Panc1 (cell line): Measurements from ENCODE around the gene DDI2. TPM values are rescaled to one million over a fixed set of nuclear protein-coding genes. Genes with fewer than 3 reads are reported as not detected.

Experiments used
- ATAC-seq: fragments of 200-7000 bp; cut with Tn5 transposase; 2 replicates; pipeline ENCODE4 v1.9.1; 2020; ENCODE audit warnings: mild to moderate bottlenecking, moderate library complexity
- BruUV-seq: library from RNA; stranded (reverse); fragments of 400-500 nt; replicated peaks from 2 replicates; lab custom pipeline; 2021; lab: Mats Ljungman, UMichigan
- CTCF ChIA-PET: fragments of 300-600 bp; sonication (Branson Sonifier 250); formaldehyde crosslinking; loops from one replicate; lab custom pipeline; 2022; ENCODE audit warnings: antibody characterized with exemption; lab: Charles Lee
- POLR2A ChIA-PET: fragments of 300-600 bp; sonication (Branson Sonifier 250); formaldehyde crosslinking; loops from one replicate; lab custom pipeline; 2022; ENCODE audit warnings: antibody characterized with exemption; lab: Charles Lee
- DNase-seq: peaks from one replicate; pipeline ENCODE4 v3.0.0-alpha.2; 2010; ENCODE audit warnings: low read depth, low spot score
- H3K27ac ChIP-seq: 2 replicates; pipeline ENCODE4 v1.5.1; 2011; ENCODE audit warnings: mild to moderate bottlenecking, low read length, inconsistent platforms
- H3K27me3 ChIP-seq: fragments of 200-500 bp; sonication (Bioruptor generic); 2 replicates; pipeline ENCODE4 v1.6.0; 2014; ENCODE audit warnings: low read length, inconsistent platforms; ENCODE audit not compliant: control insufficient read depth, insufficient read depth
- H3K36me3 ChIP-seq: fragments of 200-500 bp; sonication (Bioruptor generic); 2 replicates; pipeline ENCODE4 v1.5.1; 2014; ENCODE audit warnings: inconsistent platforms, mild to moderate bottlenecking, low read length, moderate library complexity; ENCODE audit not compliant: control insufficient read depth, insufficient read depth
- H3K4me1 ChIP-seq: 2 replicates; pipeline ENCODE4 v1.5.1; 2011; ENCODE audit warnings: inconsistent platforms, mild to moderate bottlenecking, low read length, moderate library complexity; ENCODE audit not compliant: control insufficient read depth, insufficient read depth
- H3K4me3 ChIP-seq, 2 experiments: 2 replicates each; pipeline ENCODE4 v1.5.1; 2011 to 2012; ENCODE audit warnings: low read depth in 2 of 2, low read length in 2 of 2, mild to moderate bottlenecking in 2 of 2, inconsistent platforms in 1 of 2, moderate library complexity in 1 of 2
- H3K9me3 ChIP-seq: fragments of 200-500 bp; sonication (Bioruptor generic); 2 replicates; pipeline ENCODE4 v1.5.1; 2014; ENCODE audit warnings: low read depth, mild to moderate bottlenecking, inconsistent platforms, low read length, moderate library complexity; ENCODE audit not compliant: control insufficient read depth, insufficient read depth
- CTCF ChIP-seq: fragments of 450-650 bp; IDR thresholded peaks from 2 replicates; pipeline ENCODE4 v1.5.1; 2017; ENCODE audit warnings: mild to moderate bottlenecking
- POLR2AphosphoS5 ChIP-seq: IDR thresholded peaks from 2 replicates; pipeline ENCODE4 v1.6.1; 2012; ENCODE audit warnings: mild to moderate bottlenecking, low read depth, low read length, moderate library complexity
- REST ChIP-seq, 2 experiments: IDR thresholded peaks; 2 replicates each; pipeline ENCODE4 v1.6.1; 2011 to 2012; ENCODE audit warnings: low read depth in 2 of 2, control low read depth in 1 of 2, low read length in 1 of 2, mild to moderate bottlenecking in 1 of 2, moderate library complexity in 1 of 2; ENCODE audit not compliant: insufficient read depth in 1 of 2
- SIN3A ChIP-seq: IDR thresholded peaks from 2 replicates; pipeline ENCODE4 v1.6.1; 2012; ENCODE audit warnings: low read depth, mild to moderate bottlenecking, low read length, moderate library complexity, borderline replicate concordance; ENCODE audit not compliant: insufficient read depth
- TCF7L2 ChIP-seq: IDR thresholded peaks from 2 replicates; pipeline ENCODE4 v1.6.1; 2011; ENCODE audit warnings: mild to moderate bottlenecking, low read depth, low read length, inconsistent platforms
- in situ Hi-C: cut with HindIII; loops from 2 replicates; pipeline ENCODE4 v1.10.0; 2016; ENCODE audit warnings: low sequenced_read_pairs, low pct_unique_long_range_greater_than_20kb
- intact Hi-C: fragments of 100-400 bp; cut with micrococcal nuclease; formaldehyde crosslinking; loops from one replicate; pipeline ENCODE4 v1.10.0; 2022; ENCODE audit not compliant: unreplicated experiment
- total RNA-seq: library from RNA; stranded (reverse); gene quantifications from one replicate; pipeline ENCODE4 v1.2.1, GENCODE V29; 2021; ENCODE audit not compliant: unreplicated experiment

The DDI2 gene
- total RNA-seq, 1 experiment from 2014 or later: 27.7 TPM

GRCh38 chr1:15662477-15662876 is 45.2 kb downstream of the DDI2 start:
- in situ Hi-C loops (no loop called here), intact Hi-C loops (no loop called here)
- no peaks in the 10 kb centered on the region for H3K27me3 ChIP-seq
- H3K4me1 ChIP-seq: no peaks in the 10 kb centered on the region
- no peak for TF ChIP-seq SIN3A
- no peak for TF ChIP-seq CTCF
- TF ChIP-seq TCF7L2: no peak
- no peak for TF ChIP-seq POLR2AphosphoS5
- TF ChIP-seq REST (IDR thresholded peaks at IDR 0.05; ENCODE audit: insufficient read depth in 1 of 2, low read depth in 2 of 2, low read length in 1 of 2): no peak
- no TSS peak for BruUV-seq
- no peaks in the 10 kb centered on the region for H3K9me3 ChIP-seq
- ATAC-seq (no peak), DNase-seq (no peak)
- H3K36me3 ChIP-seq: peaks cover 25% of the 10 kb centered on the region
- ChIA-PET CTCF (no interaction called here), POLR2A (no interaction called here)
- H3K4me3 ChIP-seq: no peak overlapping the region
- no peak overlapping the region for H3K27ac ChIP-seq

- no peak for ATAC-seq
- ChIA-PET CTCF (no interaction called here), POLR2A (interaction anchor here (0.9 kb wide), 1 partner anchor 13 kb away, joined by 3 read pairs; no protein-coding TSS in a partner anchor)
These were observed 46.7 kb downstream of the DDI2 start for GRCh38 chr1:15663925-15664324.

More at GRCh38 chr1:15663925-15664324, 46.7 kb downstream of the DDI2 start:
- Histone ChIP-seq H3K9me3 (no peaks in the 10 kb centered on the region), H3K4me3 (no peak overlapping the region), H3K27me3 (no peaks in the 10 kb centered on the region), H3K36me3 (peaks cover 18% of the 10 kb centered on the region), H3K4me1 (no peaks in the 10 kb centered on the region), H3K27ac (no peak overlapping the region)
- BruUV-seq: no TSS peak
- no peak for DNase-seq
- TF ChIP-seq POLR2AphosphoS5: no peak
- TF ChIP-seq CTCF: no peak
- no peak for TF ChIP-seq TCF7L2
- no peak for TF ChIP-seq SIN3A
- TF ChIP-seq REST (IDR thresholded peaks at IDR 0.05; ENCODE audit: insufficient read depth in 1 of 2, low read depth in 2 of 2, low read length in 1 of 2): no peak
- in situ Hi-C loops (no loop called here), intact Hi-C loops (no loop called here)
